HL-60 (cell line): Measurements from ENCODE around the gene FAIM.
"Not testable (repeated sequence)": the region's sequence is repeated elsewhere in the genome, so short reads cannot be mapped to it uniquely, and the experiment has no call there.

Experiments used
- POLR2AphosphoS5 ChIP-seq: IDR thresholded peaks from 2 replicates; pipeline ENCODE4 v1.6.1; 2012; ENCODE audit warnings: low read depth
- TF ChIP-seq, protein P1 (sequence below): IDR thresholded peaks from 2 replicates; pipeline ENCODE4 v1.6.1; 2012; ENCODE audit warnings: low read depth; ENCODE audit not compliant: insufficient replicate concordance

DNA sequence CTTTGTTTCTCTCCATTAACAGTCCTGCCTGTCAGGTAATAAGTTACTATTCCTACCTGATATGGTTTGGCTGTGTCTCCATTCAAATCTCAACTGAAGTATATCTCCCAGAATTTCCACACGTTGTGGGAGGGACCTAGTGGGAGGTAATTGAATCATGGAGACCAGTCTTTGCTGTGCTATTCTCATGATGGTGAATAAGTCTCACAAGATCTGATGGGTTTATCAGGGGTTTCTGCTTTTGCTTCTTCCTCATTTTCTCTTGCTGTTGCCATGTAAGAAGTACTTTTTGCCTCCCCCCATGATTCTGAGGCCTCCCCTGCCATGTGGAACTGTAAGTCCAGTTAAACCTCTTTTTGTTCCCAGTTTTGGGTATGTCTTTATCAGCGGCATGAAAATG lies 6.9 kb upstream of the FAIM start:
- not testable (repeated sequence) for TF ChIP-seq POLR2AphosphoS5
- TF ChIP-seq, protein P1, sequence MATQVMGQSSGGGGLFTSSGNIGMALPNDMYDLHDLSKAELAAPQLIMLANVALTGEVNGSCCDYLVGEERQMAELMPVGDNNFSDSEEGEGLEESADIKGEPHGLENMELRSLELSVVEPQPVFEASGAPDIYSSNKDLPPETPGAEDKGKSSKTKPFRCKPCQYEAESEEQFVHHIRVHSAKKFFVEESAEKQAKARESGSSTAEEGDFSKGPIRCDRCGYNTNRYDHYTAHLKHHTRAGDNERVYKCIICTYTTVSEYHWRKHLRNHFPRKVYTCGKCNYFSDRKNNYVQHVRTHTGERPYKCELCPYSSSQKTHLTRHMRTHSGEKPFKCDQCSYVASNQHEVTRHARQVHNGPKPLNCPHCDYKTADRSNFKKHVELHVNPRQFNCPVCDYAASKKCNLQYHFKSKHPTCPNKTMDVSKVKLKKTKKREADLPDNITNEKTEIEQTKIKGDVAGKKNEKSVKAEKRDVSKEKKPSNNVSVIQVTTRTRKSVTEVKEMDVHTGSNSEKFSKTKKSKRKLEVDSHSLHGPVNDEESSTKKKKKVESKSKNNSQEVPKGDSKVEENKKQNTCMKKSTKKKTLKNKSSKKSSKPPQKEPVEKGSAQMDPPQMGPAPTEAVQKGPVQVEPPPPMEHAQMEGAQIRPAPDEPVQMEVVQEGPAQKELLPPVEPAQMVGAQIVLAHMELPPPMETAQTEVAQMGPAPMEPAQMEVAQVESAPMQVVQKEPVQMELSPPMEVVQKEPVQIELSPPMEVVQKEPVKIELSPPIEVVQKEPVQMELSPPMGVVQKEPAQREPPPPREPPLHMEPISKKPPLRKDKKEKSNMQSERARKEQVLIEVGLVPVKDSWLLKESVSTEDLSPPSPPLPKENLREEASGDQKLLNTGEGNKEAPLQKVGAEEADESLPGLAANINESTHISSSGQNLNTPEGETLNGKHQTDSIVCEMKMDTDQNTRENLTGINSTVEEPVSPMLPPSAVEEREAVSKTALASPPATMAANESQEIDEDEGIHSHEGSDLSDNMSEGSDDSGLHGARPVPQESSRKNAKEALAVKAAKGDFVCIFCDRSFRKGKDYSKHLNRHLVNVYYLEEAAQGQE: not testable (repeated sequence)
